Hepatic stellate cell (primary cell): ENCODE data around the gene AFAP1L1.

Source experiments
- DNase-seq: peaks from one replicate; pipeline ENCODE4 v3.0.0; 2011; ENCODE audit warnings: low spot score

The AFAP1L1 gene

DNA sequence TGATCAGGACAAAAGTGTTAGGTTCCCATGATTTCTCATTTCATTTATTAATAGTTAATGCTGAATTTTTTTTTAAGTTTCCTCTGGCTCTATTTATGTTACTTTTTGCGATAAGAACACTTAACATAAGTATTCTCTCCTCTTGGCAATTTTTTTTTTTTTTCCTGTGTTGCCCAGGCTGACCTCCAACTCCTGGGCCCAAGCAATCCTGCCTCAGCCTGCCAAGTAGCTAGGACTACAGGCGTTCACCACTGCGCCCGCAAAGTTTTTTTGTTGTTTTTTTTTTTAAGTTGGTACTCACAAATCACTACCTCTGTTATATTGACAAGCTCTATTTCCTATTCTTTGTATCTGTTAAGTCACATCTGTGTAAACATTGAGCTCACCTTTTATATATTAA is 80.5 kb downstream of the AFAP1L1 start:
- no peak for DNase-seq

DNA sequence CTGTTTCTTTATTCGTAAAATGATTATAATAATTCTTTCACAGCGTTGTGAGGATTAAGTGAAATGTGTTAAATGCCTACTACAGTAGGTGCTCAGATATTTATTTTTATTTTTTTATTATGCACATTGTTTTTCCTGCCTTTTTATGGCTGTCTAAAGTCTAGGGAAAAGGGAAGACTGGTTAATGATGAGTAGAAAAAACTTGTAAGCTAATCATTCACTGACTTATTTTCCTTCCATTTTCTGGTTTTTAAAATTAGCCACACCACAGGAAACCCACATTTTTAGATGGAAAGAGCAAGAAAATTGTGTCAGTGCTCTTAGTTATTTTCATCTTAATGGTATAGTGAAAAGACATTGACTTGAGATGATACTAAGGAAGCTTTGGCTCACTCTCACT is 82.3 kb downstream of the AFAP1L1 start:
- DNase-seq: no peak

DNA sequence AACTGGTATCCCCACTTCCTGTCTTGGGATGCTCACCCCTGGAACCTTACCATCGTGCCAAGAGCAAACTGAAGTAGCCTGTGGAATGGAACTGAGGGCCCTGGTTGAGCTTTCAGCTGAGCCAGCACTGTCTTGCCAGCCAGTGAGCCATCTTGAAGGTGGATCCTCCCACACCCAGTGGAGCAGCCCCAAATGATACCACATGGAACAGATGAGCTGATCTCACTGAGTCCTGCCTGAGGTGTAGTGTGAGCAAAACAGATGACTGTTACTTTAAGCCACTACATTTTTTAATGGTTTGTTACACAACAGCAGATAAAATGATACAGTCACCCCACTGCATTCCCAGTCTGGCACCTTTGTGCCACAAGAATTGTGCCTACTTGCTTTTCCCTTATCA is 84.0 kb downstream of the AFAP1L1 start:
- DNase-seq: no peak

DNA sequence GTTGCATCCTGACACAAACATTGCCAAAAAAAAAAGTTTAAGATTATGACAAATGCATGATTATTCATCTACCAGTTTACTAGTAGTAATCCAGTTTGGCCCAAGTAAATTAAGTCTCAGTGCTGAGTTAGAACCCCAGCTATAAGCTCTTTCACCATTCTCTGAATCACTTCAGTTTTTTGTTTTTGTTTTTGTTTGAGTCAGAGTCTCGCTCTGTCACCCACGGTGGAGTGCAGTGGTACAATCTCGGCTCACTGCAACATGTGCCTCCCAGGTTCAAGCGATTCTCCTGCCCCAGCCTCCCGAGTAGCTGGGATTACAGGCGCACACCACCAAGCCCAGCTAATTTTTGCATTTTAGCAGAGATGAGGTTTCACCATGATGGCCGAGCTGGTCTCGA is 84.7 kb downstream of the AFAP1L1 start:
- DNase-seq: no peak

DNA sequence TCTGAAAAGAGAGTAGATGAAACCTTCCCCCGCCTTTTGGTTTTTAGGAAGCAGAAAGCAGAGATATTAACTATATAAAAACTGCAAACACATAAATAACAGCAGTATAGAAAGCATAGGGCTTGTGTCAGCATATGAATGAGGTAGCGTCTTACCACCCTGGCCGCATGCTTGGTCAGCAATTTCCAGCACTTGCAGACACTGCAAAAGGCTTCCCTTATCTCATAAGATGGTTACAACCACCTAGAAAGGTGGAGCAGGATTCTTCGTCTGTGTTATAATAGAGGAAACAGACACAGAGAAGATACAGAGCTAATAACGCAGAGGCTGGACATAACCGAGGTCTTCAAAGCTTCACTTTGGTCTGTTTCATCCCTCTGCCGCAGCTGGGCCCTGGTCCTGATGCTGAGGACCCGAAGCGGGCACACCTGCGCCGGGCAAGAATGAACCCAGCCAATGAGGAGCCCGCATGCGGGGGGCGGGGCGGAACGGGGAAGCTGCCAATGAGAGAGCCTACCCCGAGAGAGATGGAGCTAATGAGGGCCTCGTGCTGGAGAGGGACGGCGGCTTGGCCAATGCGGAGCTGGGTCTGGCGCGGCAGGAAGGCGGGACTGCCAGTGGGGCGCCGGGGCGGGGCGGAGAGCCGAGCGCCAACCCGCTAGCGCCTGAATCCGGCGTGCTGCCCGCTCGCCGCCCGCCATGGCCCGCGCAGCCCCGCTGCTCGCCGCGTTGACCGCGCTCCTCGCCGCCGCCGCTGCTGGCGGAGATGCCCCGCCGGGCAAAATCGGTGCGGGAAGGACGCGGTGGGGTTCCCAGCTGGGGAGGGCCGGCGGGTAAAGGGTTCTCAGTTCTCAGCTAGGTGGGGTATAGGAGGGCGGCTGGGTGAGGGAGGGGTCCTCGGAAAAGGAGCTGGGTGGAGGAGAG is 86.0 kb downstream of the AFAP1L1 start, which contains the start of gene PCYOX1L:
PCYOX1L (plus strand) TSS at position 677 of the 924 bp plus-strand sequence; CDS start at position 700, 23 bp downstream.
- DNase-seq: peak; percentile 97

DNA sequence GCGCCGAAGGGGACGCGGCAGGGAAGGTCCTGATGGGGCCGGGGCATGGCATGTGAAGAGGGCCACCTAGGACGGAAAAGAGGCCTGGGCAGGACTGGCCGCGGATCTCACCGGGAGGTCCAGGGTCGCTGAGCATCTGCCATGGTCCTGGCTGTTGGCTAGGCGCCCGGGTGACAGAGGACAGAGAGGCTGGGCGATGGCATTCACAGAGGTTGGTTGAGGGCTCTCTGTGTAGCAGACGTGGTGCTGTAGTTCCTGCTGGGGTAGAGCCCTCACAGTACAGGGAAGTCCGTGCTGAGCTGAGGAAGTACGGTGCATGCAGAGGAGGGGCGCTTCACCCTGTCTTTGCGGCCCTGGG is 86.6 kb downstream of the AFAP1L1 start:
- DNase-seq: no peak

DNA sequence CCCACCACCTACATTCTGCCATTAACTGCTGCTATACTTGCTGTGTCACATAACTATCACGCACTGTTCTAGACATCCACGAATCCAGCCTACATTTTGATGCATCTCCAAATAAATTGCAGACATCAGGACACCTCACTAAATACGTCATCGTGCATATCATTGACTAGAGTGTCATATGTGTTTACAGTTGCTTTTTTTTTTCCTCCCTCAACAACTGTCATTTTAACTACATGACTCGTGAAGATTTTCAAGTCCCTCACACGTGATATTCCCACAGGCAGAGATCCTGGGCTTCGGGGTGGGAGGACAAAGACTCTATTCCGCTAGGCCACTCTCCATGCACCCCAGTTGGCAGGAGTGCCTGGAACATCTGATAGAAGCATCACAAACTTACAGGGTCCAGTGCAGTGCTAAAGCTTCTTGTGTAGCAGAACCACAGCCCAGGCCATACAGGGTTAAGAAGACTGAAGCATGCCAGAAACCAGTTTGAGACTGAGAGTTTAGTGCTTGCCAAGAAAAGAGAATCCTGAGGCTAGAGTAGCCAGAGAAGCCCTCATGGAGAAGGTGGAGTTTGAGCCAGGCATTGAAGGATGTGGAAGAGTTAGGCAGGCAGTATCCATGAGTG is 87.3 kb downstream of the AFAP1L1 start:
- no peak for DNase-seq

DNA sequence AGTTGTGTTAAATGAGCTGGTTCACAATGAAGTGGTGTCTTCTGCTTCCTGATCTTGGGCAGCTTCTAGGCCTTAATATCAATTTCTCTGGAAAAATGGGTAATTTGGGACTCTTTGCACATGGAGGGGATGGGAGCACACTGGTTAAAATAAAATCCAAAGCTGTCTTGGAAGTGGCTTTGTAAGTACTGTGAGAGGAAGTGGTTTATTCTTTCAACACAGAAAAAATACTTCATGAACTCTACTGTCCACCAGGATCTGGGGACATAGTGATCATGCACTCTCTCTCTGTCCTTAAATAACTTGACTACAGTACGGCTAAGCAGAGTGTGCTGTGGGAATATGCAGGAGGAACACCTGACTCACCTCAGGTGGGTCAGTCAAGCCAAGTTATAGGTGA is 88.6 kb downstream of the AFAP1L1 start:
- DNase-seq: no peak

DNA sequence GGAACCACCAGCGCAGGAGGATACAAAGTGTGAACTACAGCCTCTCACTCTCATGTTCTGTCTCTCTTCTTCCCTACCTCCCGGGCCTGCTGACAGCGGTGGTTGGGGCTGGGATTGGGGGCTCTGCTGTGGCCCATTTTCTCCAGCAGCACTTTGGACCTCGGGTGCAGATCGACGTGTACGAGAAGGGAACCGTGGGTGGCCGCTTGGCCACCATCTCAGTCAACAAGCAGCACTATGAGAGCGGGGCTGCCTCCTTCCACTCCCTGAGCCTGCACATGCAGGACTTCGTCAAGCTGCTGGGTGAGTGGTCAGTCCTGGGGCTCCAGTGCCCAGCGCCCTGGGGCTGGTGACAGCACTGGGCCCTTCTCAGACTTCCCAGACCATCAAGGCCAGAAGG is 90.9 kb downstream of the AFAP1L1 start:
- no peak for DNase-seq

DNA sequence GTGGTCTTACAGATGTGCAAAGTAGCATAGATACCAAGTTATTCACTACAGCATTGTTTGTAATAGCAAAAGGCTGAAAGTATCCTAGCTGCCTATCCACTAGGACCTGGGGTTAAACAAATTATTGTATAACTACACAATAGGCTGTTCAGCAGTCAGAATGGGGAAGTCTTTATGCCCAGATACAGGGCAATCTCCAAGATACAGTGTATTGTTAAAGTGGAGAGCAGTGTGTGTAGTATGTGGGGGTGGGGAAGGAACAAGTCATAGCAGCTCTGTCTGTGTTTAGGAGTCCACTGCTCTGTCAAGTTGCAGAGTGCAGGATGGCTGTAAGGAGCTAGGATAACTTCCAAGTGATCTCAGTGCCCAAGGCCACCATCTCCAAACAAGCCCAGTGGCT is 91.7 kb downstream of the AFAP1L1 start:
- no peak for DNase-seq

DNA sequence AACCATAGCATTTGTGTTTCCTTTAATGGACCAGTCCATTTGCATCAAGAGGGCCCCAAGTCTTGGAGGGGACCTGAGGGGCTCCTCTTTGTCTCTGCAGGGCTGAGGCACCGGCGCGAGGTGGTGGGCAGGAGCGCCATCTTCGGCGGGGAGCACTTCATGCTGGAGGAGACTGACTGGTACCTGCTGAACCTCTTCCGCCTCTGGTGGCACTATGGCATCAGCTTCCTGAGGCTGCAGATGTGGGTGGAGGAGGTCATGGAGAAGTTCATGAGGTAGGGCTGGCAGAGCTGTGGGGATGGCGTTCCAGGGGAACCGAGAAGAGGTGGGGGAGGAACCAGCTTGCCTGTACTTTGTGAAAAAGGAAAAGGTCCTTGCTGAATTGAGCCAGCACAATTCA is 92.3 kb downstream of the AFAP1L1 start:
- DNase-seq: no peak

DNA sequence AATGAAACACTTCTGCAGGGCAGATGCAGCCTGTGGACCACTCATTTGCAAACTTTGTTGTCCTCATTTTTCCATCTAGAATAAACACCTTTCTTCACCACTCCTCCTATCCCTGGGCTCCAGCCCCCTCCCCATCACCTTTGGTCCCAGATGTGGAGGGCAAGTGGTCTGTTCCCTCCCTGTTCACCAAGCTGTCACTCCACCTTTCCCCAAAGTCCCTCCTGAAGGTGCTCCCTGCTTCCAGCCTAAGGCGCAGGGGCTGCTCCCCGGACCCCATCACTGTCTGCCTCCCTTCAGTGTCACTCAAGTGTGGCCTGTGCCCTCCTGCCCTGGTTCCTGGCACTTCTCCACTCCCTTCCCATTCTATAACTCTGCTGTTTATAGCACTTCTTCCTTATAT is 93.1 kb downstream of the AFAP1L1 start:
- DNase-seq: no peak

DNA sequence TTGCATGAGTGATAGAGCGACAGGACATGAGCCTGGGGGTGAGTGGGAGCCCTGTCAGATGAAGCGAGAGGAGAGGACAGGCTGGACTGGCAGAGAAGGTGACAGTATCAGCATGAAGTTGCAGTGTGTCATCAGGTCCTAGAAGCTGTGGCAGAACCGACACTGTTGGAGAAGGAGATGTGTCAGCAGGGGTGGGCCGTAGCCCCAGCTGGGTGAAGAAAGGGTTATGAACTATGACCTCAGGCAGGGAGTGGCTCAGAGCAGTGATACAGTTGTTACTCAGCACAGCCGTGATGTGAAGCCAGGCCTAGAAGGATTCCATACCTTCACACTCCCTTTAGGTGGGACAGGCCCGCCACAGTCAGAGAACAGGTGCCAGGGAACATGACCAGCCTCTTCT is 93.8 kb downstream of the AFAP1L1 start:
- DNase-seq: no peak

DNA sequence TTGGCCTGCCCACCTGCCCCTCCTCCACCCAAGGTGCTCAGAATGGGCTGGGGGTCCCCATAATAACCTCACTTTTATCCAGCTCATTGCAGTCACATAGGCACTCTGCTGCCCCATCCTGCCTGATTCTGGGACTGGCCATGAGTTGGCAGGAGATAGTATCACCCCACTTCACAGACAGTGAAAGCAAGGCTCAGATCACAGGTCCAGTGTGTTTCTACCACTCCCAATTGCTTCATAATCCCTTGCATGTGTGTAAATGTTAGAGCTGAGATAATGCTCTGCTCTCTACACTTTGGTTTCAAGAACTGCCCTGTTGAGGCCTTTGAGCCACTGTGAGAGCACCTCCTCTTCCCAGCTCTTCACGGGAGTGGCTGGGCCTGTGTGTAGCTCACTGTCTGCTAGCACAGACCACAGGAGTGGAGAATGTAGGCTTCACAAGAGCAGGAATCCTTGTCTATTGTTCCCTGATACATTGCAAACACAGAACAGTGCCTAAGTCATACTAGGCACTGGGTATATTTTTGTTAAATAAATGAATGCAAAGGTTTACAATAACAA is 94.6 kb downstream of the AFAP1L1 start:
- no peak for DNase-seq

DNA sequence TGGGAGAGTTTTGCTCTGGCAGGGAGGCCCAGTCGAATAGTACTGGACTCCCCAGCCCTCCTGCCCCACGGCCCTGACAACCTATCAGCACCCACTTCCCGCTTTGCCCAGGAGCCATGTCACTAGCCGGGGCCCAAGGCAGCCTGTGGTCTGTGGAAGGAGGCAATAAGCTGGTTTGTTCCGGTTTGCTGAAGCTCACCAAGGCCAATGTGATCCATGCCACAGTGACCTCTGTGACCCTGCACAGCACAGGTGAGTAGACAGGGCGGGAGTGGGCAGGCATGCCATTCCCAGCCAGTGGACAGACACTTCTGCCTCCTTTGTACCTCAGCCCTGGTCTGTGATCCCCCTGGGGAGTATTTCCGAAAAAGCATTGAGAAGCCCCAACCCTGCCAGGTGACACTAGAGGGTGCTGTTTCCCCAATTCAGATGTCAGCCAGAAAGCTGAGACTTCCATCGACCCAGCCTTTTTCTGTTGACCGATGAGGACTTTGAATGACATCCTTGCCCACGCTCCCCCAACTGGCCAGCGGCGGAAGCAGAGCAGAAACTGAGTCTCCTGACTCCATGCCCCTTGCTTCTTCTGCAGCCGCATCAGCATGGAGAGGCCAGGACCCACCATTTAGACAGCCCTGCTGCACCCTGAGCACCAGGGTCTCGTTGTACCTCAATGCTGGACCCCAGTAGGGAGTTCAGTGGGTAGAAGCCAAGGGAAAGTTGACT is 95.8 kb downstream of the AFAP1L1 start:
- peak; percentile 93 for DNase-seq

DNA sequence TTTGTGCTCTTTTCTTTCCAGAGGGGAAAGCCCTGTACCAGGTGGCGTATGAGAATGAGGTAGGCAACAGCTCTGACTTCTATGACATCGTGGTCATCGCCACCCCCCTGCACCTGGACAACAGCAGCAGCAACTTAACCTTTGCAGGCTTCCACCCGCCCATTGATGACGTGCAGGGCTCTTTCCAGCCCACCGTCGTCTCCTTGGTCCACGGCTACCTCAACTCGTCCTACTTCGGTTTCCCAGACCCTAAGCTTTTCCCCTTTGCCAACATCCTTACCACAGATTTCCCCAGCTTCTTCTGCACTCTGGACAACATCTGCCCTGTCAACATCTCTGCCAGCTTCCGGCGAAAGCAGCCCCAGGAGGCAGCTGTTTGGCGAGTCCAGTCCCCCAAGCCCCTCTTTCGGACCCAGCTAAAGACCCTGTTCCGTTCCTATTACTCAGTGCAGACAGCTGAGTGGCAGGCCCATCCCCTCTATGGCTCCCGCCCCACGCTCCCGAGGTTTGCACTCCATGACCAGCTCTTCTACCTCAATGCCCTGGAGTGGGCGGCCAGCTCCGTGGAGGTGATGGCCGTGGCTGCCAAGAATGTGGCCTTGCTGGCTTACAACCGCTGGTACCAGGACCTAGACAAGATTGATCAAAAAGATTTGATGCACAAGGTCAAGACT is 96.5 kb downstream of the AFAP1L1 start:
- no peak for DNase-seq

DNA sequence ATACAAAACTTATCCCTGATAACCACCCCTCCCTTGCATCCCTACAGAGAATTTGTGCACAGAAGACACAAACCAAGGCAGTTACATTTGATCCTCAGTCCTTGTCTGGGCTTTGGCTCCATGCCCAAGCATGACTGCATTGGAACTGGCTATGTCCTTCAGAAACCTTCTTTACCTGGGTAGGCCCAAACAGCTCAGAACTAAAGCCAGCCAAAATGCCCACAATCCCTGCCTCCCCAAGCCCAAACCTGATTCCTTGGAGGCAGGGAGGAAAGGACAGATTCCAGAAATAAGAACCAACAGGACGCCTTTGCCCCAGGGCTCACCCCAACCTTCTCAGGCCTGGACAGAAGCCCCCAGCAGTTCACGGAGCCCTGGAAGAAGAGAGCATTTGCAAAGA is 99.2 kb downstream of the AFAP1L1 start:
- no peak for DNase-seq

DNA sequence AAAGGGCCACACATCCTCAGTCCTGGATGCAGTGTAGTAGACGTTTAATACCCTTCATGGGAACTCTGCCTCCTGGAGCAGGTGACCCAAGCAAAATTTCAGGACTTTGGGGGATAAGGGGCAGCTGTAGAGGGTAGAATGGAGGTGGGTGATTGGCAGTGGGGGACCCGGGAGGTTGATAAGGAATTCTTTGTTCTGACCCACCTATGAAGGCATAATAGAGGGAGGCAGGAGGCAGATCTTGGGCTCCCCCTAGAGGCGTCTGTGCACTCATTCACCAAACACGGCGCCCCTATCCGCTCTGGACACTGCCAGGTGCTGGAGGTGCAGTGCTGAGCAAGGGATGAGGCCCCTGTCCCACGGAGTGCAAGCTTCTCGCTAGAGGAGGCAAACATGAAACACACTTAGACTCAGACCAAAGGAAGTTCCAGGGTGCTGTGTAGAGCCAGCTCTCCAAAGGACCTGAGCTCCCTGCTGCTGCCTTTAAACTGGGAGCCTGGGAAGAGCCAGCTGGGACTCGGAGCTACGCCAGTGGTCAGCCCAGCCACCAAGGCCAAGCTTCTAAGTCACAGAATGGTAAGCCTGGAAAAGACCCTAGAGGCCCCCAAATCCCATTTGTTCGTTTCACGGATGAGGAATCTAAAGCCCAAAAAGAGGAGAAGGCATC is 99.8 kb downstream of the AFAP1L1 start:
- peak; percentile 73 for DNase-seq

DNA sequence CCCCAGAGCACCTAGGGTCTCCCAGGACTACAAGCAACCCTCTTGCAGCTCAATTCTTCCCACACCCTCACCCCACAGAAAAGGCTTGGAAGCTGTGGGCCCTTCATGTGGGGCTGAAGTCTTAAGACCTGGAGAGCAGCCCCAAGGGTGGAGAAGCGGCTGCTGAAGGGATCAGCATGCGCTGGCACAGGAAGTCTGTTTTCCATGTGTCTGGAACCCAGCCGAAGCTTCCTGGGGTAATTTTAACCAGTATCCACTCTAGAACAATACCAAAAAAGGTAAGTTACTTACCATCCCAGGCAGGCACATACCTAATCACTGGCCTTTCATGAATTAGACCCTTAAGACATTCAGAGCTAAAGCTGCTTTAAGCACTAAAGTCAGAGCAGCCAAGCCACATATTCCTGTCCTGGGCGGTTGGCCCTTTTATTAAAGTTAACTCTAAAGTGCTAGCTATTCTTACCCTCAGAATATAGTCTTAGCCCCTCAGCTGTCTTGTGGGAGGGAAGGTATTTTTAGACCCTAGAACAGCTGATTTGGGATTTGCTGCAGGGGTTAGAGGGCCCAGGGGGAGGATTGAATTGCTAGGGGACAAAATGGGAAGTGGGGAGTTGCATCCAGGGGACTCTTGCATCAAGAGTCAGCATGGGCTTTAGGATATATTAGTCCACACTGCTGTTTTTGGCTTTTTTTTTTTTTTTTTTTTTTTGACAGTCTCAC is 100.6 kb downstream of the AFAP1L1 start:
- no peak for DNase-seq

DNA sequence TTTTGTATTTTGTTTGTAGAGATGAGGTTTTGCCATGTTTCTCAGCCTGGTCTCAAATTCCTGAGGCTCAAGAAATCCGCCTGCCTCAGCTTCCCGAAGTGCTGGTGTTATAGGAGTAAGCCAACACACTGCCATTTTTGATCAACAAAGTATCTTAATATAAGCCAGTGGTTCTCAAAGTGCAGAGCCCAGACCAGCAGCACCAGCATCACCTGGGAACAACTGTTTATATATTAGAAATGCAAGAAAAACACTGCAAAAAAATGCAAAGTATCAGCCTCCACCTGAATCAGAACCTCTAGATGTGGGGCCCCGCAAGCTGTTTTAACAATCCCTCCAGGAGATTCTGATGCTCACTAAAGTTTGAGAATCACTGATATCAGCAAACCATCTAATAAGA is 101.3 kb downstream of the AFAP1L1 start:
- DNase-seq: no peak

DNA sequence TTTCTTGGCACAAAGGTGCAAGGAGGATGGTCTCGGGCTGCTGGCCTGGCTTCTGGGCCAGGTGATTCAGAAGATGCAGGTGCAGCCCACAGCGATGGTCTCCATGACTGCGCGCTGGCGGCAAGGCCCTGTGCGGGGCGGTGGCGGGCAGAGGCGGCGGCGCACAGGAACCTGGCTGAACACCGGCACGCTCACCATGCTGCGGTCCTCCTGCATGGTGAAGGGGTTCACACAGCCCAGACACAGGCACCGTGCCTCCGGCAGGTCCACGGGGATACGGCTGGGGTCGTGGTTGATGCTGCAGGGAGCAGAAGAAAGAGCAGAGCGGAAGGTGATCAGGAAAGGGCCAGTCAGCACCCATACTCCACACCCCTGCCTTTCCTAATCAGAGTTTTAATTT is 102.6 kb downstream of the AFAP1L1 start:
- DNase-seq: no peak
